RWPE1 (cell line): ENCODE measurements around the gene CDH13.
A peak's percentile ranks its signal among the peaks of the same experiment; 100 is the strongest.

Experiments used
- CTCF ChIA-PET: fragments of 350-600 bp; sonication (Branson Sonifier 250); formaldehyde crosslinking; extraction: SDS; loops from one replicate; lab custom pipeline; 2021; lab: Yijun Ruan, JAX
- POLR2A ChIA-PET: fragments of 400-600 bp; formaldehyde crosslinking; extraction: SDS; loops from one replicate; lab custom pipeline; 2020; ENCODE audit warnings: antibody characterized with exemption; ENCODE audit not compliant: low non-redundant PET; lab: Yijun Ruan, JAX
- DNase-seq: peaks from one replicate; pipeline ENCODE4 v3.0.0; 2012; ENCODE audit warnings: low spot score
- H3K27ac ChIP-seq: fragments of 450-650 bp; 2 replicates; pipeline ENCODE4 v1.5.1; 2017
- CTCF ChIP-seq: fragments of 450-650 bp; conservative IDR thresholded peaks from 2 replicates; pipeline ENCODE4 v1.5.1; 2017; ENCODE audit warnings: low read depth, mild to moderate bottlenecking

CDH13 gene

GRCh38 chr16:82643936-82644630 lies 17.3 kb downstream of the CDH13 start:
- no peak overlapping the region; the same call in 1 of the 2 replicates for H3K27ac ChIP-seq
- POLR2A ChIA-PET: interaction anchor here (0.7 kb wide), 1 partner anchor 447 kb away, joined by 3 read pairs; no protein-coding TSS in a partner anchor
- DNase-seq: no peak
- TF ChIP-seq CTCF: no peak
- CTCF ChIA-PET: interaction anchor here (0.6 to 1.6 kb wide), 2 partner anchors 14 to 1840 kb away, joined by 3 to 5 read pairs; no protein-coding TSS in a partner anchor

GRCh38 chr16:82646504-82646903 lies 19.7 kb downstream of the CDH13 start:
- TF ChIP-seq CTCF: no peak
- POLR2A ChIA-PET: no interaction called here

GRCh38 chr16:82649766-82650165 lies 23.0 kb downstream of the CDH13 start:
- CTCF ChIA-PET: interaction anchor here (0.5 to 1.1 kb wide), 3 partner anchors 10 to 394 kb away, joined by 3 read pairs; no protein-coding TSS in a partner anchor
- POLR2A ChIA-PET: no interaction called here

More at GRCh38 chr16:82646504-82646903, 19.7 kb downstream of the CDH13 start:
- no peak overlapping the region for H3K27ac ChIP-seq
- no peak for DNase-seq
- CTCF ChIA-PET: no interaction called here

GRCh38 chr16:82650804-82651203 lies 24.0 kb downstream of the CDH13 start:
- no peak for DNase-seq
- ChIA-PET CTCF (no interaction called here), POLR2A (no interaction called here)
- H3K27ac ChIP-seq: no peak overlapping the region
- TF ChIP-seq CTCF: no peak

More at GRCh38 chr16:82649766-82650165, 23.0 kb downstream of the CDH13 start:
- no peak for TF ChIP-seq CTCF
- DNase-seq: no peak
- no peak overlapping the region for H3K27ac ChIP-seq

GRCh38 chr16:82651921-82652601 lies 25.3 kb downstream of the CDH13 start:
- POLR2A ChIA-PET: no interaction called here
- CTCF ChIA-PET: interaction anchor here (1.5 kb wide), 1 partner anchor 22 kb away, joined by 5 read pairs; no protein-coding TSS in a partner anchor
- no peak overlapping the region for H3K27ac ChIP-seq
- DNase-seq: no peak
- no peak for TF ChIP-seq CTCF

GRCh38 chr16:82652826-82653225 lies 26.1 kb downstream of the CDH13 start:
- H3K27ac ChIP-seq: peak overlapping the region; percentile 96
- no peak for DNase-seq
- POLR2A ChIA-PET: no interaction called here
- CTCF ChIA-PET: interaction anchor here (0.6 to 1.5 kb wide), 2 partner anchors 22 to 54 kb away, joined by 3 to 5 read pairs; no protein-coding TSS in a partner anchor
- no peak for TF ChIP-seq CTCF
